Mesendoderm (in vitro differentiated cells): Measurements from ENCODE around the gene OR13J1.
"Not testable (repeated sequence)": the region's sequence is repeated elsewhere in the genome, so short reads cannot be mapped to it uniquely, and the experiment has no call there.

Experiments
- DNase-seq: peaks from one replicate; pipeline ENCODE4 v3.0.0; 2013
- H2AK5ac ChIP-seq: 2 replicates; pipeline ENCODE4 v1.6.1; 2013; ENCODE audit warnings: low read length, inconsistent platforms
- H2BK120ac ChIP-seq: 2 replicates; pipeline ENCODE4 v1.6.1; 2013; ENCODE audit warnings: low read depth, mild to moderate bottlenecking, low read length, moderate library complexity, mixed read lengths
- H2BK15ac ChIP-seq: replicated peaks from 2 replicates; pipeline ENCODE4 v1.6.1; 2013; ENCODE audit warnings: low read depth, mild to moderate bottlenecking, moderate library complexity
- H2BK5ac ChIP-seq: 2 replicates; pipeline ENCODE4 v1.6.1; 2013; ENCODE audit warnings: low read length, inconsistent platforms
- H3K18ac ChIP-seq: 2 replicates; pipeline ENCODE4 v1.6.1; 2013; ENCODE audit warnings: mild to moderate bottlenecking, low read length, mixed read lengths
- H3K23ac ChIP-seq: one replicate; pipeline ENCODE4 v1.6.1; 2013; ENCODE audit warnings: low read length
- H3K27ac ChIP-seq: 2 replicates; pipeline ENCODE4 v1.5.1; 2013; ENCODE audit warnings: low read depth, mild to moderate bottlenecking, inconsistent platforms, low read length, moderate library complexity
- H3K27me3 ChIP-seq: 2 replicates; pipeline ENCODE4 v1.6.1; 2013; ENCODE audit warnings: low read length, control low read depth, mild to moderate bottlenecking, inconsistent platforms; ENCODE audit not compliant: insufficient read depth, poor library complexity
- H3K36me3 ChIP-seq: 2 replicates; pipeline ENCODE4 v1.6.1; 2013; ENCODE audit warnings: low read length, inconsistent platforms; ENCODE audit not compliant: control insufficient read depth, insufficient read depth
- H3K4ac ChIP-seq: one replicate; pipeline ENCODE4 v1.6.1; 2013; ENCODE audit warnings: low read depth, mild to moderate bottlenecking, low read length, moderate library complexity
- H3K4me1 ChIP-seq: 2 replicates; pipeline ENCODE4 v1.6.1; 2013; ENCODE audit warnings: low read depth, low read length, inconsistent platforms; ENCODE audit not compliant: control insufficient read depth
- H3K4me2 ChIP-seq: 2 replicates; pipeline ENCODE4 v1.6.1; 2013; ENCODE audit warnings: low read length
- H3K4me3 ChIP-seq: 2 replicates; pipeline ENCODE4 v1.5.1; 2013; ENCODE audit warnings: mild to moderate bottlenecking, low read length
- H3K56ac ChIP-seq: one replicate; pipeline ENCODE4 v1.6.1; 2013; ENCODE audit warnings: low read length
- H3K79me1 ChIP-seq: 2 replicates; pipeline ENCODE4 v1.6.1; 2013; ENCODE audit warnings: low read length, inconsistent platforms
- H3K79me2 ChIP-seq: 2 replicates; pipeline ENCODE4 v1.6.1; 2013; ENCODE audit warnings: mild to moderate bottlenecking, low read length; ENCODE audit not compliant: control insufficient read depth, insufficient read depth
- H3K9ac ChIP-seq: 2 replicates; pipeline ENCODE4 v1.6.1; 2013; ENCODE audit warnings: low read length, inconsistent platforms
- H4K5ac ChIP-seq: one replicate; pipeline ENCODE4 v1.6.1; 2013; ENCODE audit warnings: low read length
- H4K8ac ChIP-seq: one replicate; pipeline ENCODE4 v1.6.1; 2013; ENCODE audit warnings: low read depth, mild to moderate bottlenecking, control low read depth, low read length, moderate library complexity
- WGBS: extraction: QIAGEN DNeasy Blood & Tissue Kit; methylation state at CpG from one replicate; pipeline ENCODE4 v1.1.7; 2013; ENCODE audit warnings: low lambda C conversion rate, missing lambda C conversion rate; ENCODE audit not compliant: insufficient coverage; ENCODE audit errors: extremely low coverage; 5-methylcytosine and 5-hydroxymethylcytosine counted together

Gene OR13J1

DNA sequence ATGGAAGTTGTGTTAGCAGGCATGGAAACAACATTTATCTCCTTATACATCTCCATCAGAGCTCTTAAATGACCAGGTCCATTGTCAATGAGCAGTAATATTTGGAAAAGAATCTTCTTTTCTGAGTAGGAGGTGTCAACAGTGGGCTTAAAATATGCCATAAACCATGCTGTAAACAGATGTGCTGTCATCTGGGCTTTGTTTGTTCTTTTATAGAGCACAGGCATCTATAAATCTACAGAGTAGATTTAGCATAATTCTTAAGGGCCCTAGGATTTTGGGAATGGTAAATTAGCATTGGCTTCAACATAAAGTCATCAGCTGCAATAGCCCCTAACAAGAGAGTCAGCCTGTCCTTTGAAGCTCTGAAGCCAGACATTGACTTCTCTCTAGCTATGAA is 28.1 kb upstream of the OR13J1 start:
- H3K56ac ChIP-seq = no peak overlapping the region
- H3K18ac ChIP-seq = no peak overlapping the region
- H3K27me3 ChIP-seq = no peaks in the 10 kb centered on the region
- no peak overlapping the region for H2BK15ac ChIP-seq
- no peaks in the 10 kb centered on the region for H3K4me1 ChIP-seq
- no peak overlapping the region for H3K4ac ChIP-seq
- no peaks in the 10 kb centered on the region for H3K36me3 ChIP-seq
- H3K27ac ChIP-seq = no peak overlapping the region
- no peak overlapping the region for H3K9ac ChIP-seq
- no peak overlapping the region for H2AK5ac ChIP-seq
- no peak overlapping the region for H4K8ac ChIP-seq
- no peaks in the 10 kb centered on the region for H3K79me1 ChIP-seq
- no peak overlapping the region for H2BK120ac ChIP-seq
- H2BK5ac ChIP-seq = no peak overlapping the region
- H4K5ac ChIP-seq = no peak overlapping the region
- no peak for DNase-seq
- no peak overlapping the region for H3K23ac ChIP-seq
- H3K79me2 ChIP-seq = no peaks in the 10 kb centered on the region
- H3K4me3 ChIP-seq = no peak overlapping the region
- no peak overlapping the region for H3K4me2 ChIP-seq

DNA sequence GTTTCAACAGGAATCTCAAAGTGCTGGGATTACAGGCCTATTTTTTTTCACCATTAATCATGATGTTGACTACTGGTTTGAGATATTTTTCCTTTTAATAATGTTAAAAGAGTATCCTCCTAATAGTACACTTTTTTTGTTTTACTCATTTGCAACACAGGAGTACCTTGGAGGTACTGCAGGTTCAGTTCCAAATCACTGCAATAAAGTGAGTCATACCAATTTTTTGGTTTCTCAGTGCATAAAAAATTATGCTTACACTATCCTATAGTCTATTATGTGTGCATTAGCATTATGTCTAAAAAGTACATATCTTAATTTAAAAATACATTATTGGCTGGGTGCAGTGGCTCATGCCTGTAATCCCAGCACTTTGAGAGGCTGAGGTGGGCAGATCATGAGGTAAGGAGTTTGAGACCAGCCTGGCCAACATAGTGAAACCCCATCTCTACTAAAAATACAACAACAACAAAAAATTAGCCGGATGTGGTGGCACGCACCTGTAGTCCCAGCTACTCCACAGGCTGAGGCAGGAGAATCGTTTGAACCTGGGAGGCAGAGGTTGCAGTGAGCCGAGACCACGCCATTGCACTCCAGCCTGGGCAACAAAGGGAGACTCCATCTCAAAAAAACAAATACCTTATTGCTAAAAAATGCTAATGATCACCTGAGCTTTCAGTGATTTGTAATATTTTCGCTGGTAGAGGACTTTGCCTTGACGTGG is 27.3 kb upstream of the OR13J1 start:
- H3K27me3 ChIP-seq, H4K5ac ChIP-seq, H3K4me1 ChIP-seq, H3K4ac ChIP-seq, H2BK120ac ChIP-seq, H2AK5ac ChIP-seq, H3K23ac ChIP-seq, DNase-seq, H2BK5ac ChIP-seq, H3K4me3 ChIP-seq, H3K56ac ChIP-seq, H3K4me2 ChIP-seq, H2BK15ac ChIP-seq, H3K79me2 ChIP-seq, H3K9ac ChIP-seq, H3K79me1 ChIP-seq, H3K36me3 ChIP-seq, H3K27ac ChIP-seq, H3K18ac ChIP-seq, H4K8ac ChIP-seq: not testable (repeated sequence)
- no CpG with 5 or more reads among the region's 7 CpGs for WGBS

- Histone ChIP-seq H3K4ac (no peak overlapping the region), H2BK15ac (no peak overlapping the region)
- WGBS = no CpG with 5 or more reads among the region's 2 CpGs
Observed at GRCh38 chr9:35896570-35896969, 26.4 kb upstream of the OR13J1 start.

DNA sequence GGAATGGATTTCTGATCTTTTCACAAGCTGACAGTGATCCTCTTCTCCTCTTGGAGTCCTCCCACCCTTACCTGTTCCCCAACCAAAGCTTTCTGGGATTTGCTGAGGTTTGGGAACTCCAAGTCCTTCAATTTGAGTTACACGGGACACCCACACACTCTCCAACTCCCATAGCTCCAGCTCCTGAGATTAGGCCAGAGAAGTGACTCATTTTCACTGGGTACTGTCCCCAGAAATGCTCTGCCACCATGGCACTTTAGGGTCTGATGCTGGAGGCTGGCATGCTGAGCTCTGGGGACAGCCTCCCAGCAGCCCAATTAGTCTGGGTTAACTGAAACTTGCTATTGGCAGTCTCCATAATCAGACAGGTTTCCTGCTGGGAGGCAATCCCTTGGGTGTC is 21.9 kb upstream of the OR13J1 start:
- Histone ChIP-seq H3K27me3 (no peaks in the 10 kb centered on the region), H3K4me1 (no peaks in the 10 kb centered on the region), H2AK5ac (no peak overlapping the region), H3K27ac (no peak overlapping the region), H3K4ac (no peak overlapping the region), H2BK120ac (no peak overlapping the region), H4K8ac (no peak overlapping the region), H2BK5ac (no peak overlapping the region), H4K5ac (no peak overlapping the region), H3K18ac (no peak overlapping the region), H3K4me2 (no peak overlapping the region), H3K79me2 (no peaks in the 10 kb centered on the region), H3K23ac (no peak overlapping the region), H3K9ac (no peak overlapping the region), H3K36me3 (no peaks in the 10 kb centered on the region), H3K56ac (no peak overlapping the region), H2BK15ac (no peak overlapping the region), H3K4me3 (no peak overlapping the region), H3K79me1 (no peaks in the 10 kb centered on the region)
- no peak for DNase-seq
- WGBS = no CpG with 5 or more reads among the region's 1 CpG

More at GRCh38 chr9:35896570-35896969, 26.4 kb upstream of the OR13J1 start:
- Histone ChIP-seq H3K27ac (no peak overlapping the region), H4K8ac (no peak overlapping the region), H3K18ac (no peak overlapping the region), H3K9ac (no peak overlapping the region), H3K4me2 (no peak overlapping the region), H3K23ac (no peak overlapping the region), H3K4me1 (no peaks in the 10 kb centered on the region), H2BK5ac (no peak overlapping the region), H3K27me3 (no peaks in the 10 kb centered on the region), H3K36me3 (no peaks in the 10 kb centered on the region), H4K5ac (no peak overlapping the region), H2AK5ac (no peak overlapping the region), H2BK120ac (no peak overlapping the region), H3K79me1 (no peaks in the 10 kb centered on the region), H3K79me2 (no peaks in the 10 kb centered on the region), H3K56ac (no peak overlapping the region), H3K4me3 (no peak overlapping the region)
- no peak for DNase-seq

DNA sequence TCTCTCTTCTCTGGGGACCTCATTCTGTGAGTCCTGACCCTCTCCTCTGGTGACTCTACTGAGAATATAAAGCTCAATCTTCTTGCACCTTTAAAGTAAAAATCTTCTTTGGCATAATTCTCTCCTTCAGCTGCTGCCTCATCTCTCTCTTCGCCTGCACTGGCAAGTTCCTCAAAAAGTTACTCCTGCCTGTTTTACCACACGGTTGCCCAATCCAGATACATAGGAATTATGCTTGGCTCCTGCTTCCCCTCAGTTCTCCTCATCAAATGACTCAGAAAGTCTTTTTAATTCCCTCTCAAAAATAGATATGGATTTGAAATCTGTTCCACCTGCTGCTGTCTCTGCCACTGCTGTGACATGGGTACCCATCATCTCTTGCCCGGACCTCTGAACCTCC is 21.4 kb upstream of the OR13J1 start:
- Histone ChIP-seq H2BK15ac (no peak overlapping the region), H3K4me1 (no peaks in the 10 kb centered on the region), H3K23ac (no peak overlapping the region), H2AK5ac (no peak overlapping the region), H3K36me3 (no peaks in the 10 kb centered on the region), H4K5ac (no peak overlapping the region), H4K8ac (no peak overlapping the region), H3K27ac (no peak overlapping the region), H3K4me3 (no peak overlapping the region), H3K18ac (no peak overlapping the region), H2BK120ac (no peak overlapping the region), H2BK5ac (no peak overlapping the region), H3K27me3 (no peaks in the 10 kb centered on the region), H3K79me1 (no peaks in the 10 kb centered on the region), H3K4ac (no peak overlapping the region), H3K56ac (no peak overlapping the region), H3K9ac (no peak overlapping the region), H3K4me2 (no peak overlapping the region), H3K79me2 (no peaks in the 10 kb centered on the region)
- no CpG with 5 or more reads among the region's 3 CpGs for WGBS
- no peak for DNase-seq

DNA sequence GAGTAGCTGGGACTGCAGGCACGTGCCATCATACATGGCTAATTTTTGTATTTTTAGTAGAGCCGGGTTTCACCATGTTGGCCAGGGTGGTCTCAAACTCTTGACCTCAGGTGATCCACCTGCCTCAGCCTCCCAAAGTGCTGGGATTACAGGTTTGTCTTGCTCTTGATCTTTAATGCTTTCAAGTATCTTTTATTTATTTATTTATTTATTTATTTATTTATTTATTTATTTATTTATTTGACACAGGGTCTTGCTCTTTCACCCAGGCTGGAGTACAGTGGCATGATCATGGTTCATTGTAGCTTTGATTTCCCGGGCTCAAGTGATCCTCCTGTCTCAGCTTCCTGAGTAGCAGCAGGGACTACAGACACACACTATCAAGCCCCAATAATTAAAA is 14.7 kb upstream of the OR13J1 start:
- H3K4me1 ChIP-seq, H3K79me2 ChIP-seq, H3K36me3 ChIP-seq, H4K8ac ChIP-seq, H2BK15ac ChIP-seq, H2BK5ac ChIP-seq, H3K9ac ChIP-seq, DNase-seq, H3K4me3 ChIP-seq, H3K4ac ChIP-seq, H3K18ac ChIP-seq, H3K27ac ChIP-seq, H3K27me3 ChIP-seq, H3K4me2 ChIP-seq, H4K5ac ChIP-seq, H2BK120ac ChIP-seq, H2AK5ac ChIP-seq, H3K79me1 ChIP-seq, H3K23ac ChIP-seq, H3K56ac ChIP-seq: not testable (repeated sequence)
- WGBS = no CpG with 5 or more reads among the region's 3 CpGs
